Measurements from ENCODE around the gene BRF1. TPM values are rescaled to one million over a fixed set of nuclear protein-coding genes. Genes with fewer than 3 reads are reported as not detected.

The BRF1 gene
- total RNA-seq, 4 donors from 2014 or later, result 25.2 to 35.6 (median 30.9) TPM

DNA sequence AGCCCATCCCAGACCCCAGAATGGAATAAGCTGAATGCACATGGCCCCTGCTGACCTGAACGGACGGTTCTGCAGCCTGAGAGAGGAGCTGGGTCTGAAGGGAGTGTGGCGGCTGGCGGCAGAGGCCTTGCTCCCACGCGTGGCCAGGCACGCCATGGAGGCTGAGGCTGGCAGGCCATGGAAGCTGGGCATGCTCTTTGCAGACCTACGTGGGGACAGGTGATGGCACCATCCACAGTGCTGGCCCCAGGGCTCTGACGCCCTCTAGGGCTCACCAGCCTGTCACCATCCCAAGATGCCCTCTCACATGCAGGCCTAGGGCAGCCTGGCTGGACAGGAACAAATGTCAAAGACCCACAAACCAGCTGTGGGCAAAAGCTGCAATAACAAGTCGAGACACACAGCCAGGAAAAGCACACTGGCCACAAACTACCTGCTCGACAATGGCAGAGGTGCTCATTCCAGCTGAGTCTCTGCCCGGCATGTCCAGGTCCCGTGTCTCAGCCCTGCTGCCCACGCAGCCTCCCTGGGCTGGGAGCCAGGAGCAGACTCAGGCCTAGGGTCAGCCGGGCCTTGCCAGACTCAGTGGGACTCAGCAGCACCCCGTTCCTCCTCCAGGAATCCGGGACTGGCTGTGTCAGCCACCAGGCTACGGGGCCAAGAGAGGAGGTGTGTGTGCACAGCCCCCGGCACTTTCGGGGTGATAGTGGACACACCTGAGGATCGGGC lies 32.8 kb downstream of the BRF1 start:
- Histone ChIP-seq H3K27ac (no peak overlapping the region), H3K36me3 (peaks cover 0 to 77% of the 10 kb centered on the region in 2 donors)
- WGBS, 2 donors (ENCODE audit: low coverage in 1 of 2), result 96% methylated on average over 5 of the region's 21 CpGs; no CpG with 5 or more reads in 1 of the 2 donors

DNA sequence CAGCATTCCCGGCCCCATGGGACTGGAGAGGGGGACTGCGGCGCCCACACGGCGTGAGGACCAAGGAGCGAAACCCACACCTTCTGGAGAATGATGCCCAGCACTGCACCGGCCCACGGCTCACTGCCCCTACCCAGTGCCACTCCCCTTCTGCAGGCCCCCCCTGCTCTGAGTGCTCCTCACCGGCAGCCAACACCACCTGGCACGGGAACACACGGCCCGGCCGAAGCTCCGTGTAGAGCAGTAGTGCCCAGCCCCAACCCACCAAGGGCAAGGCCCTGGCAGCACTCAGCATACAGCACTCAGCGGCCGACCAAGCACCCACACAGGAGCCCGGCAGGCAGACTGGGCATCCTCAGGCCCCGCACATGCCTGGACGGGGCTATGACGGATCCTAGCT lies 39.0 kb downstream of the BRF1 start:
- Histone ChIP-seq H3K27me3 (no peaks in the 10 kb centered on the region), H3K36me3 (peaks cover 0 to 85% of the 10 kb centered on the region in 2 donors), H3K4me1 (no peaks in the 10 kb centered on the region), H3K4me3 (no peak overlapping the region), H3K9me3 (no peaks in the 10 kb centered on the region), H3K27ac (no peak overlapping the region)
- WGBS, 2 donors (ENCODE audit: low coverage in 1 of 2), result no CpG with 5 or more reads among the region's 20 CpGs
- no peak for ATAC-seq
- TF ChIP-seq EP300 (IDR thresholded peaks at IDR 0.05), result no peak
- TF ChIP-seq POLR2AphosphoS5 (IDR thresholded peaks at IDR 0.05), result no peak
- TF ChIP-seq POLR2A (IDR thresholded peaks at IDR 0.05), result no peak
- TF ChIP-seq, protein P1, sequence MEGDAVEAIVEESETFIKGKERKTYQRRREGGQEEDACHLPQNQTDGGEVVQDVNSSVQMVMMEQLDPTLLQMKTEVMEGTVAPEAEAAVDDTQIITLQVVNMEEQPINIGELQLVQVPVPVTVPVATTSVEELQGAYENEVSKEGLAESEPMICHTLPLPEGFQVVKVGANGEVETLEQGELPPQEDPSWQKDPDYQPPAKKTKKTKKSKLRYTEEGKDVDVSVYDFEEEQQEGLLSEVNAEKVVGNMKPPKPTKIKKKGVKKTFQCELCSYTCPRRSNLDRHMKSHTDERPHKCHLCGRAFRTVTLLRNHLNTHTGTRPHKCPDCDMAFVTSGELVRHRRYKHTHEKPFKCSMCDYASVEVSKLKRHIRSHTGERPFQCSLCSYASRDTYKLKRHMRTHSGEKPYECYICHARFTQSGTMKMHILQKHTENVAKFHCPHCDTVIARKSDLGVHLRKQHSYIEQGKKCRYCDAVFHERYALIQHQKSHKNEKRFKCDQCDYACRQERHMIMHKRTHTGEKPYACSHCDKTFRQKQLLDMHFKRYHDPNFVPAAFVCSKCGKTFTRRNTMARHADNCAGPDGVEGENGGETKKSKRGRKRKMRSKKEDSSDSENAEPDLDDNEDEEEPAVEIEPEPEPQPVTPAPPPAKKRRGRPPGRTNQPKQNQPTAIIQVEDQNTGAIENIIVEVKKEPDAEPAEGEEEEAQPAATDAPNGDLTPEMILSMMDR (IDR thresholded peaks at IDR 0.05), result no peak

More for the DNA sequence above, 32.8 kb downstream of the BRF1 start:
- ATAC-seq, result no peak
- Histone ChIP-seq H3K27me3 (no peaks in the 10 kb centered on the region), H3K4me3 (no peak overlapping the region), H3K9me3 (no peaks in the 10 kb centered on the region), H3K4me1 (peaks cover 0 to 10% (median 0%) of the 10 kb centered on the region in 3 donors)
- TF ChIP-seq EP300 (IDR thresholded peaks at IDR 0.05) (no peak), POLR2A (IDR thresholded peaks at IDR 0.05) (no peak), POLR2AphosphoS5 (IDR thresholded peaks at IDR 0.05) (no peak)
- TF ChIP-seq, protein P1 (IDR thresholded peaks at IDR 0.05), result no peak

DNA sequence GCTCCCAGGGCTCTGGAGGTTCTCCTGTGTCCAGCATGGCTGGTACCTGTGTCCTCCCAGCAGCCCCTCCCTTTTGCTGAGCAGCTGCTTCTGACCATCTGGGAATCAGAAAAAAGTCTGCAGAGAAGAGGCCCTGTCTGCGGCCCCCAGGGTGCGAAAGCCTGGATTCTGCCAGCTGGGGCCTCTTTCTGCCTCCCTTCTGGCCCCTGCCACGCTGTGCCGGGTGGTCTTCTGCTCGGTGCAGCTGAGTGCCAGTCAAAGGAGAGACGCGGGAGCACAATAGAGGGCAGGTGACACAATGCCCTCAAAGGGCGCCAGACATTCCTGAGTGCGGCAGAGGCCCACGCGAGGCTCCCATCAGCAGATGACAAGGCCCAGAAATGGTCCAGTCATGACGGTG lies 39.8 kb downstream of the BRF1 start:
- H3K27ac ChIP-seq, result no peak overlapping the region
- ATAC-seq, result no peak
- H3K36me3 ChIP-seq, result peaks cover 0 to 87% of the 10 kb centered on the region in 2 donors
- H3K27me3 ChIP-seq, result no peaks in the 10 kb centered on the region
- no peaks in the 10 kb centered on the region for H3K4me1 ChIP-seq
- no peak overlapping the region for H3K4me3 ChIP-seq
- 89% methylated on average over 3 of the region's 12 CpGs; no CpG with 5 or more reads in 1 of the 2 donors for WGBS, 2 donors (ENCODE audit: low coverage in 1 of 2)
- TF ChIP-seq POLR2AphosphoS5 (IDR thresholded peaks at IDR 0.05), result no peak
- no peak for TF ChIP-seq POLR2A (IDR thresholded peaks at IDR 0.05)
- TF ChIP-seq, protein P1 (IDR thresholded peaks at IDR 0.05), result no peak
- TF ChIP-seq EP300 (IDR thresholded peaks at IDR 0.05), result no peak
- H3K9me3 ChIP-seq, result no peaks in the 10 kb centered on the region

DNA sequence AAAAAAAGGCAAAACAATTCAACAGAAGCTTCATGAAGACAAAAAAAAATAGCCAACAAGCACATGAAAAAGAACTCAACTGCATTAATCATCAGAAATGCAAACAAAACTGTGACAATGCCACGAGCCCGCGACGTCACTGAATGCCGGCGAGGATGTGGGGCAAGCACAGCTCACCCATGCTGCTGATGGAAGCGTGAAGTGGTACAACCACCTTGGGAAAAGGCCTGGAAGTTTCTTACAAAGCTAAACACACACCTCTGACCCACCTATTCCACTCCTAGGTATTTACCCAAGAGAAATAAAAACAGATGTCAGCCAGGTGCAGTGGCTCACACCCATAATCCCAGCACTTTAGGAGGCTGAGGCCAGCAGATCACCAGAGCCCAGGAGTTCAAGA lies 42.0 kb downstream of the BRF1 start:
- TF ChIP-seq POLR2A (IDR thresholded peaks at IDR 0.05) (no peak), EP300 (IDR thresholded peaks at IDR 0.05) (no peak), POLR2AphosphoS5 (IDR thresholded peaks at IDR 0.05) (no peak)
- TF ChIP-seq, protein P1 (IDR thresholded peaks at IDR 0.05), result no peak
- H3K27me3 ChIP-seq, result no peaks in the 10 kb centered on the region
- whole genome bisulfite sequencing, 2 donors (ENCODE audit: low coverage in 1 of 2), result 87 to 94% methylated on average over 7 of the region's 7 CpGs
- ATAC-seq, result no peak
- no peak overlapping the region for H3K27ac ChIP-seq
- H3K4me1 ChIP-seq, result no peaks in the 10 kb centered on the region
- H3K9me3 ChIP-seq, result no peaks in the 10 kb centered on the region
- no peak overlapping the region for H3K4me3 ChIP-seq
- peaks cover 0 to 84% of the 10 kb centered on the region in 2 donors for H3K36me3 ChIP-seq

DNA sequence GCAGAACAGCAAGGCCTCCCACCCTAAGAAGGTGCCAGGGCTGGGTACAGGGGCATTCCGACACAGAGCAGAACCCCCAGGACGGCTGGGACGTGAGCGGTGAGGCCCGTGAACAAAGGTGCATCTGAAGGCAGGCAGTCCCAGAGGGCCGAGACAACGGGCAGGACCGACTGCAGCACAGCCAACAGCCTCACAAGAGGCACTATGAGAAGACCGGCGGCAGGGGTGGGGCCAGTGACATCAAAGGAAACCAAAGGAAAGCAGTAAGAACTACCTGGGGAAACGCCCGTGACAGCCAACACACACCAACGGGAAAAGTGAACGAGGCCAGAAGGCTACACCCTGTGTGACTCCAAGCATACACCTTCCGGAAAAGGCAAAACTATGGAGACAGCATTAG lies 43.3 kb downstream of the BRF1 start:
- H3K27ac ChIP-seq, result no peak overlapping the region
- WGBS, 2 donors (ENCODE audit: low coverage in 1 of 2), result 82 to 96% methylated on average over 4 to 10 of the region's 15 CpGs

More for the DNA sequence above, 43.3 kb downstream of the BRF1 start:
- Histone ChIP-seq H3K4me1 (no peaks in the 10 kb centered on the region), H3K36me3 (peaks cover 0 to 88% of the 10 kb centered on the region in 2 donors), H3K27me3 (no peaks in the 10 kb centered on the region), H3K9me3 (no peaks in the 10 kb centered on the region), H3K4me3 (no peak overlapping the region)
- no peak for TF ChIP-seq POLR2AphosphoS5 (IDR thresholded peaks at IDR 0.05)
- no peak for TF ChIP-seq POLR2A (IDR thresholded peaks at IDR 0.05)
- TF ChIP-seq, protein P1 (IDR thresholded peaks at IDR 0.05), result no peak
- TF ChIP-seq EP300 (IDR thresholded peaks at IDR 0.05), result no peak
- no peak for ATAC-seq
